ENCODE results near the gene NOTUM.

Gene NOTUM

DNA sequence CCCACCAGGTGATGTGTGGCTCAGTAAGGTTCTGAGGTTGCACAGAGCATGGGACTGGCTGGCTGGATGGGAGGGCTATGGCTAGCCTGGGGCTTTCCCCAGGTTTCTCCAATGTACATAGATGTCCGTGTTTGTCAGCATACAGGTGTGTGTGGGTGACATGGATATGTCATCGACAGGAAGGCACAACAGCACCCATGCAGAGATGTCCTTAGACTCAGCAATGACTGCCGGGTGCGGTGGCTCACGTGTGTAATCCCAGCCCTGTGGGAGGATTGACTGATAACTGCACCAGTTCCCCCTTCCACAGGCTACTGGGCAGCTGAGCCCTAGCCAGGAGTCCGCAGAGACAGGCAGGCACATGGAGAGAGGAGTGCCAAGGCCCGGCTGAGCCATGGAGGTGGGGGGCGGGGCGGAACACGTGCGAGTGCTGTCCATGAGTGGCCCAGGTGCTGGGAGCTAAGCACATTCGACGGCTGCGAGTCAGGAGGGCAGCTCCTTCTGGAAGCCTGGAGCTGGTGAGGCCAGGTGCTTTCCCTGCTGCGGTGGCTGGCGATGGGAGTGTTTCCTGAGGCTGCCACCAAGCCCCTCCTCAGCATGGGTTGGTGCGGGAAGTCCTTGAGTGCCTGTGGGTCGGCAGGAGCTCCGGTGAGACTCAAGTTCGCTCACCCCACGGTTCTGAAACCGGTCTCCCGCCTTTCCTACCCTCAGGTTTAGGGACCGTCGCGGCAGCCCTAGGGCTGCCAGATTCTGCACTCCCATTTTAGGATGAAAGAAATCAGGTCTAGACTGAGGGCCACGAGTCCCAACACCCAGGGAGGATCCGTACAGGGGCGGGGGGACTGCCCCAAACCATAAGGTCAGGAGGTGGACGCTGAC lies 15.6 kb upstream of the NOTUM start:
- DNase-seq: no peak

DNA sequence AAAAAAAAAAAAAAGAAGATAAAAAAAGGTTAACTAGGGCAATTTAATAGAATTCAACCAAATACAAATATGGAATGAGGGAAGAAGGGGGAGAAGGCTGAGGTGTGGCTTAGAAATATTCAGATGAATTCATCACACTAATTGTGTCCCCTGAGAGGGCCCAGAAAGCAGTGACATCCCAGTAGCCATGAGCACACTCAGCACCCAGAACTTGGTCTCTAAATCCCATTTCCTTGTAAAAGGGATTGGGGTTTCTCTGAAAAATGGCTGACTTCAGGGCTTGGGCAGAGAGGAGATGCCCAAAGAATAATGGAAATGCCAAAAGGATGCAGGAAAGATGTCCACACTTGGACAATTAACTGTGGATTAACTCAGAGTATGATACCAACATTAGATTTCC lies 12.4 kb upstream of the NOTUM start:
- DNase-seq: no peak

DNA sequence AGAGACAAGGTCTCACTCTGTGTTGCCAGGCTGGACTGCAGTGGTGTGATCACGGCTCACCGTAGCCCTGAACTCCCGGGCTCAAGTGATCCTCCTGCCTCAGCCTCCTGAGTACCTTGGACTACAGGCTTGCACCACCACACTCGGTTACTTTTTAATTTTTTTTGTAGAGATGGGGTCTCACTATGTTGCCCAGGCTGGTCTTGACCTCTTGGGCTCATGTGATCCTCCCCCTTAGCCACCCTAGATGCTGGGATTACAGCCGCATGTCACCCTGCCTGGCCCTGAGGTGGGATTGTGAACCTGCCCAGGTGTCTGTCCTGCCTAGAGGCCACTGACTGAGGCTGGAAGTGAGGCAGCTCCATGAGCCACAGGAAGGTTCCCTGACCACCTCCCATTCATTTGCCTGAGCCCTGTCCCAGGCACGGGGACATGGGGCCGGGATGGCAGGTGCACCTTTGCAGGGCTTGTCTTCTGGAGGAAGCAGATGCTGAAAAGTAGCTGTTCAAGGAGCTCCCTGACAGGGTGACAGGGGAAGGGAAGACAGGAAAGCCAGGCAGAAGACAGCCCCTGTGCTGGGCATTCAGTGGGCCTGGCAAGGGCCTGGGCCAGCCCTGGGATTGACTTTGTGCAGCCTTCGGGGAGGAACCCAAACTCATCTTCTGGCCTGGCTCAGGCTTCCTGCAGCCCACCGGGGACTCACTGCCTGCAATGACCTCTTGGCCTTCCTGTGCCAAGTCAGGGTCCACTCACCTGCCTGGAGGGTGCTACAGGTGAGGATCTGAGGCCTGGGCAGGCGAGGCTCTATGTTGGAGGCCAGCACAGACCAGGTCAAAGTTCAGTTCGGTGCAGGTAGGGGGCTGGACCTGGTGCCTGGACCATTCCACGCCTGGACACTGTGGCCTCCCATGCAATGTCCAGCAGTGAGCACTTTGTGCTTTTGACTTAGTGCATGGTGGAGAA lies 8.1 kb upstream of the NOTUM start:
- no peak for DNase-seq

DNA sequence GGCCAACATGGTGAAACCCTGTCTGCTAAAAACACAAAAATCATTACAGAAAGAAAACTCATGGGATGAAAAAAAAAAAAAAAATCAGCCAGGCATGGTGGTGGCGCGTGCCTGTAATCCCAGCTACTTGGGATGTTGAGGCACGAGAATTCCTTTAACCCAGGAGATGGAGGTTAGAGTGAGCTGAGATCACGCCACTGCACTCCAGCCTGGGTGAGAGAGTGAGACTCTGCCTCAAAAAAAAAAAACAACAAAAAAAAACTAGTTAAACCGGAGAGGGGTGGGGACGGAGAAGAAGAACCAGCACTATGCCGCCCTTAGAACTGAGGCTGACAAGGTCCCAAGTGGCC lies 7.4 kb upstream of the NOTUM start:
- no peak for DNase-seq

DNA sequence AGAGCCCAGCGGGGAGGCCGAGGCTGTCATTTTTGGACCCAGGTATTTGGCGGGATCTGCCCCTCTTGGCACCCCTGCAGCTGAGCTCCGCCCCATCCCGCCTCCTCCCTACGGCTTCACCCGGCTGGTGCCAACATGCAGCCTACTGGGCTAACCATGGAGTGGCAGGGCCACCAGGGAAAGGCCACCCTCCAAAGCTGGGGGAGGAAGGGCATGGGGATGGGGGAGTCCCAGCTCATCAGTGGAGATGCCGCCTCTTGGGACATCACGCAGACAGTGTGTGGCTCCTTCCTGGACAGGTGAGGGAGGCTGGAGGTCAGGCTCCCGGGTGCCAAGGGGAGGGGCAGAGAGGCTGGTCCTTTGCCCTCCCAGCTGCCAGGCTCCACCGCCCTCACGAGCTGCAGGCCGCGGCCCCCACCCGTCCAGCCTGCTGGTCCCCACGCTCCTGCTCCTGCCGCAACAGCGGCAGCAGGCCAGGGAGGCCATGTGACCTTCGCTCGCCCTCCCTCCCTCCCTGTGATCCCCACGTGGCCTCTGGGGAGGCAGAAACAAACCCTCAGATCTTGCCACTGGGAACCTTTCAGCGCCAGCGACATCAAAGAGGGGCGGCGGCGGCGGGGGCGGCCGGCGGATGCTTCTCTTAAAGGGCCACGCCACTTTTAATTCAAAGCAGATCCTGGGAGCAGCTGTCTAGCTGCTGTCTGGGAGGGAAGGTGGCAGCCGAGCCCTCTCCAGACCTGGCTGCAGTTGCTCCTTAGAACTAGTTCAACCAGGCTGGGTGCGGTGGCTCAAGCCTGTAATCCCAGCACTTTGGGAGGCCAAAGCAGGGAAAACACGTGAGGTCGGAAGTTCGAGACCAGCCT lies 6.8 kb upstream of the NOTUM start:
- DNase-seq: no peak

DNA sequence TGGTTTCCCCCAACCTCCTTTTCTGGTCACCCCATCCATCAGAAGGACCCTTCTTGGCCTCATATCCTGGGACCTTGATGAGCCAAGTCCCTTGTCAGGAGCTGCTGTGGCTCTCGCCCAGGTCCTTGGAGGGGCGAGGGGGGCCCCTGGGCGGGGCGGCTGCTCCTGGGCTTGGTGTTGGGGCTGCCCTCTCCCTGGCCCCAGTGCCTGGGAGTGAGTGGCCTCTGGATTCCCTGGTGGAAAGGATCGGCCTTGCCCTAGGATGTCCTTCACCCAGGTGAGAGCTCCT lies 6.2 kb upstream of the NOTUM start:
- no peak for DNase-seq

DNA sequence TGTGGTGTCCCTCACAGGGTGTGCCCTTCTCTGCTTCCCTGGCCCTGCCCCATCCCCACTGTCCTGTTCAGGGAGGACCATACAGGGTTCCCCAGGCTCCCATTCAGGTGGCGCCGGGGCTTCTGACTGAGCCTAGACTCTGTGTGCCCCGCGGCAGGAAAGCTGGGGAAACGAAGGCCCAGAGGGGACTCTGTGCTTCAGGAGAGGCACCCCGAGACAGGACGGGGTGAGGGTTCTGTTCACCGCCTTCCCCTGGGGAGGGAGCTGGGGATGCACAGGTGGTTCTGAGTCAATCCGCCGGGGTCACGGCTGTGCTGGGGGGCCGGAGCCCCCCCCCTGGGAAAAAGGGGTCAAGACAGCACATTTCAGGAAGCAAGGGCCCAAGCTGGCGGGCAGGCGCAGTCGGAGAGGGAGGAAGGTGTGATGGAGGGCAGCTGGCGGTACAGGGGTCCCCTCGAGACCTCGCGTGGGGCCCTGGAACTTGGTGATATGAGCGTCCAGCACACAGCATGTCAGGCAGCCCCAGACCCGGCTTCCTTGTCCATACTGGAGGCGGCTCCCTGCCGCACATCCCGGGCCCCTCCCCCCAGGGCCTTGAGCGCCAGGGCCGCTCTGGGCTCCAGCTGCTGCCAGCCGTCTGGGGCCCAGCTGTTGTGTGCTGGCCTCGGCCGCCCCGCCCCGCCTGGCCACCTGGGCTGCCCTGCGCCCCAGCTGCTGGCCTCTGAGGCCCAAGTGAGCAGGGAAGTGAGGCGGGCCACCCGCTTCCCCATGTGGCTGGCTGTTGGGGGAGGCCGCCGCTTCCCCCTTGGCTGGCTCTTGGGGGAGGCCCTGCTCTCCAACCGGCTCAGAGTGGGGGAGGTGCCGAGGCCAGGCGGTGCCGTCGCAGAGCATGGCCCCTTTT lies 5.6 kb upstream of the NOTUM start:
- no peak for DNase-seq

DNA sequence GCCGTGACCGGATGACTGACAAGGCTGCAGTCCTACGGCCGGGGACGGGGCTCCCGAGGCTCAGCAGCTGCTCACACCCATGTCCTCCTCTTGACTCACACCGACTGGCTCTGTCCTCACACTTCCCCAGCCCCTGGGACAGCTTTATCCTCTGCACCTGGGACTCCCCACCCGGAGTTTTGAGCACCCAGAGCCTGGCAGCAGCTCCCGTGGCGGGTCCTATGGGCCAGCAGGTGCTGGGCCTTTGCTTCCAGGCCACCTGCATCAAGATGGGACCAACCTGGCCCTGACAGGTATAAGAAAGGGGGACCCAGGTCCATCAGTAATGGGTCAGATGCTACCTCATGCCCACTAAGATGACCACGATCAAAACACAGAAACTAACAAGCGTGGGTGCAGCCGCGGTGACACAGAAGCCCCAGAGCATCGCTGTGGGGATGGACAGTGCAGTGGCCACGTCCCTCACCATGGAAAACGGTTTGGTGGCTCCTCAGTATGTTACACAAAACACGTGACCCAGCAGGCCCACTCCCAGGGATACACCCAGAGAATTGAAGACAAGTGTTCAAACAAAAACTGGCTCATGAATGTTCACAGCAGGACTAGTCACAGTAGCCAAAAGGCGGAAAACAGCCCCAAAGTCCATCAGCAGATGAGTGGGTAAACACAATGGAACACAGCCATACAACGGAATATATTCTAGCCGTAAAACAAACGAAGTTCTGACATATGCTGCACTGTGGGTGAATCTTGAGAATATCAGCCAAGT lies 3.3 kb upstream of the NOTUM start:
- DNase-seq: no peak

DNA sequence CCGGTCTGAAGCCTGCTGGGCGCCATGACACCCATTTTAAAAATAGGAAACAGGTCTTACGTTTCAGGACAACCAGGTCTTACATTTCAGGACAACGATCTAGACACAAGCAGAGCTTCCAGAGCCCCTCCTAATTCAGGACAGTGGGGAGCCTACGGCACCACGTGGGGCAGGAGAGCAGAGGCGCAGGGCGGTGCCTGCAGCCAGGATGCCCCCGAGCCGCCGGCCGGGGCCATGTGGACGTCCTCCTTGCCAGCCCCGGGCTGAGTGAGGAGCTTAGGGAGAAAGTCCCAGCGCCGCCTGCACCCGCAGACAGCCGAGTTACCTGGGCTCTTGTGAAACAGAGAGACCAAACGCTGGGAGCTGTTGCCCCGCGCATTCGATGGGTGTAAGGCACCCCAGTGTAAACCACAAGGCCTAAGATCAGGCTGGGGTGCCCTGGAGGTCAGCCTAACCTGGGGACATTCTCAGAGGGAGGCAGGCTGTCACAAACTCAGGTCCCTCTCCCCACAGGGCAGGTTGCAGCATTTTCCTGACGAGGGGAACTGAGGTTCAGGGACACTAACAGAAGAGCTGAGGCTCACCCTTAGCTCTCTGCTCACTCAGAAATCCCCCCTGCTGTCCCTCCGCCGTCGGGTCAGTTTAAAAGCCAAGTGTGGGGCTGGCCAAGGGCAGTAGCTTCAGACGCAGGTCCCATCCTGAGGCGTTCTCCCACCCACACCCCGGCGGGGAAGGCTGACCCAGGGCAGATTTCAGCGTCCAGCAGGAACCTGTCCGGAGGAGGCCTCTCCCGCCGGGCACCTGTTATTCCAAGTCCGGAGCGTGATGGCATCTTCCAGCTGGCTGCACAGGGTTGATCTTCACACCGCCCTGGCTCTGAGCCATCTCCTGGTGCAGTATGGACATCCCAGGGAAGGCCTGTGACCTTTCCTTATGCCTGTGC lies 1.8 kb upstream of the NOTUM start:
- DNase-seq: no peak

DNA sequence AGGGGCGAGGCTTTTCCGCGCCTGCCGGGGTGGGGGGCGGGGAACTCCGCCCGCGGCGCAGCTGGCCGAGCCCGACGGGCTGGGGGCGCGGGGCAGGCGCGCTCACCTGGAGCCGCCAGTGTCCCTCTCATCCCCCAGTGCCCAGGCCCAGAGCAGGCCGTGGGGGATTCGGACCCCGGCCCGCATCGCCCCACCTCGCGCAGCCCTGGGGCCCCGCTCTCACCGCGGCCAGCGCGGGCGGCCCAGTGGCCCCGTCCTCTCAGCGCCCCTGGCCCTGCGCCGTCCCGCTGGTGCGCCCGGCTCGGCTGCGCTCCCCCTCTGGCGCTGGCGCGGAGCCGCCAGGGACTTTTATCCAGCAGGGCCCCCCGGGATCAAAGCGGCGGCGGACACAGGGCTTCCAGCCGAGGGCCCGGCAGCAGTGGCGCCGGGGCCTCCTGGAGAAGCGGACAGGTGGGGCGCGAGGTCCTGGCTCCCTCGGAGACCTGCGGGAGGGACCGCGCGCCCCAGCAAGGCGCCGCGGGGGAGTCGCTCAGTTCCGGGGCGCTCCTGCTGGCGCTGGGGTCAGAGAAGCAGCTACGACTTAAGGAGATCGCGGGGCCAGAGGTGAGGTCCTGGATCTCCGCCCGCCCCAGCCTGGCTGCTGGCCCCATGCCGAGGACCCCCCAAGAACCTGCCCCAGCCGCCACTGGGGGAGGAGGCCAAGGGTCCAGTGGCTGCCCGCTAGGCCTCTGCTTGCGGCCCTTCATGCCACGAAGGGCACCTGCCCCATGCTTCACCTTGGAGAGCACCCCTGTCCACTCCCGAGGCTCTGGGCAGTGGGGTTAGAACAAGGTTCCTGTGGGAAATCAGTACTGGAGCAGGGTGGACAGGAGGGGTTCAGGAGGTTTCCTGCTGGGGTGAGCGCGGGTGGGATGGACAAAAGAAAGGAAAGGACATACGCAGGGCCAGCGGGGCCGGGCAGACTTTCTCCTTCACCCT lies 823 bp upstream of the NOTUM start:
- no peak for DNase-seq

DNA sequence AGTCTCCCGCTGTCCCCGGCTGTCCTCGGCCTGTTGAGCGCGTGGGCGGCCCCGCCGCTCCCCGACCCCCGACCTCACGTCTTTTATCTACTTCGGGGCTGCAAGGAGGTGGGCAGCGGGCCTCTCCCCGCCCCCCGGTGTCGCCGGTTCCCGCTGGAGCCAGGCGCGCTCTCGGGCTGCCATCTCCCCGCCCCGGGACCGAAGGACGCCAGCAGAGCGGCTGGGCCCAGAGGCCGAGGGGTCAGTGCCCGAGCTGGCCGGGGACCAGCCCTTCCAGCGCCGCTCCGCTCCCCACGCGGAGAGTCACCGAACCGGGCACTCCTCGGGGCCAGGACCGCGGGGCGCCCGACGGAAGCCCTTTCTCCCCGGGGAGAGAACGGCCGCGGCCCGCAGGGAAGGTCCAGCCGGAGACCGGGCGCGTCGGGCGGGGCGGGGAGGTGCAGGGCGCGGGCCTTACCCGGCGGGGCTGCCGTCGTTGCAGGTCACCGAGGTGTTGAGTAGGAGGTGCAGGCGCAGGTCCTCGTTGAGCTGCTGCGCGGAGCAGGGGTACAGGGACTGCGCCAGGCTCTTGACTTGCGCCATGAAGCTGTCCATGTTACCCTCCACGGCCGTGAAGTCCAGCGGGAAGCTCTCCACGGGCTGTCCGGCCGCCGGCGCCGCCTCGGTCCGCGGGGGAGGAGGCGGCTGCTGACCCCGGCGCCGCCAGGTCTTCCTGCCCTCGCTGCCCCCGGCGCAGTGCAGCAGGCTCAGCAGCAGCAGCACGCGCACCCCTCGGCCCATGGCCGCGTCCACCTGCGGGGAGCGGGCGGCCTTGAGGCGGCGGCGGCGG lies 643 bp downstream of the NOTUM start:
- DNase-seq: no peak

DNA sequence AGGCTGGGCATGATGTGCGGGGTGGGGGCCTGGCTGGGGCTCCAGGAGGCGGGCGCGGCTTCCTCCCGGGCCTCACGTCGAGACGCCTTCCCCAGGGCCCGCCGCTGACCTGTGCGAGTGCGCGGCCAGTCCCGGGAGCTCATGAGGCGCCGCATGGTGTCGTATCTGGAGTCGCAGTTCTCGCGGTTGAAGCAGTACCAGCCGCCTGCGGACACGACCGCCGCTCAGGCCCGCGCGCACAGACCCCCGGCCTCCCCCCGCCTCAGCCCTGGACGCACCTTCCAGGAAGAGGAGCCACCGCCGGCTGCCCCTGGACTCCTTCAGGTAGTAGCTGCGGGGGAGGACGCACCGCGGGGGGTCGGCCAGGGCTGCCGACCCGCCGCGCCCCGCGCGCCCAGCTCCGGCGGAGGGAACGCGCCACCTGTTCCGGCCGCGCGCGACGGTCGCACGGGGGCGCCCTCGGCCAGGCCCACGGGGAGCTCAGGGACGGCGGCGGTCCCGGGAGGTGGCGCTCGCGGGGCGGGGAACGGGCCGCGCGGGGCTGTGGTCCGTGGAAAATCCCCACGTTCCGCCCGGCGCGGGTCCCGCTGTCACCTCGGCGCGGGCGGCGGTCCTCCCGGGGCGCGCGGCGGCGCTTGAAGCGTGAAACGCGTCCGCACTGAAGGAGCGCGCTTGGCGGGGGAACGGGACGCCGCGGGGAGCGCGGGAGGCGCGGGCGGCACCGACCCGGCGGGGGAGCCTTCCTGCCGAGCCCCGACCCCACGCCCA lies 1.4 kb downstream of the NOTUM start:
- no peak for DNase-seq

DNA sequence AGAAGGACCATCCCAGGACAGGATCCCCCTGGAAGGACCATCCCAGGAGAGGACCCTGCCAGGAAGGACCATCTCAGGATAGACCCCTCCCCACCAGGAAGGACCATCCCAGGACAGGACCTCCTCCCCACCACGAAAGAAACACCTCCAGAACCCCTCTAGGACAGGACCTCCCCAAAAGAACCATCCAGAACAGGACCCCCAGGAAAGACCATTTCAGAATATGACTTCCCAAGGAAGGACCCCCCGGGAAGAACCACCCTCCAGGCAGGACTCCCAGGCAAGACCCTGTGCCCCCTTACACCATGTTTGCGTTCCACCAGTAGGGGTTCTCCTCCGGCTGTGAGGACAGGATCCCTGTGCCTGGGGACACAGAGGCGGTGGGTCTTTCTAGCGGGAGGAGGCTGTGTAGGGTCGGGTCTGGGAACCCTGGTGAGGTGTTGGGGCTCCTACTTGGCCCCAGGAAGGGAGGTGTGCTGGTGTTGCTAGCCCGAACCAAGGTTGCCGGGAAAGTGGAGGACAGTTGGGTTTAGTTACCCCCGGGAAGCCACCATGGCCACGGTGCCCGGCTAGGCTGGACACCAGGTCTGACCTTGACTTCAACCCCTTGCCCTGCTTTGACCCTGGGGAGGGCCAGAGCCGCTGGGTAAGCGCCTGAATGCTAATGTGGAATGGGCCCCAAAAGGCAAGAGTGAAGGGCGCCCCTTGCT lies 2.2 kb downstream of the NOTUM start:
- no peak for DNase-seq

DNA sequence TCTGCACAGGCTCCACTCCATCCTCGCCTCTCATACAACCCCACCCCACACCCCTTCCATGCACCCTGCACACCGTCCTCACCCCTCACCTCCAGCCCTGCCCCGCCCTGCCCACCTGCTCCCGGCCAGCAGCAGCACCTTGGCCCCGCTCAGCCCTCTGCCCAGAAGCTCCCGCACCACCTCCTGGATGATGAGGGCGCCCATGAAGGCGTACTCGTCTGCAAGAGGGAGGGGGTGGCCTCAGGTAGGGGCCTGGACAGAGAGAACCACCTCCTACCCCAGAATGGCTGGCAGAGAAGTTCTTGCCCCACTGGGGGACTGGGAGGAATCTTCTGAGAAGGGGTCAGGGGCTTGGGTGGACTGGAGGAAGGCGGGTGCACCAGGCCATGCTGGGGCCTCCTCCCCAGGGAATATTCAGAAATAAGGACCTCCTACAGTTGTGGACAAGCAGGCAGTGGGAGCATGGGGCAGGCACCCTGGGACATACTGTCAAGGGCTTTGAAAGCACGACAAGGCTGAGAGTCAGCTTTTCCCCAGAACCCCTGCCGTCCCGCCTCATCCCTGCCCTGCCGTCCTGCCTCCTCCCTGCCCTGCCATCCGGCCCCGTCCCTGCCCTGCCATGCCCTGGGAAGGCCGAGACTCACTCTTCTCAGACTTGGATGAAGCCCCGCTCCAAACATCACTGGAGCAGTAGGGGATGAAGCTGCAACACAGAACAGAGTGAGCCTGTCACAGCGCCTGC lies 3.1 kb downstream of the NOTUM start:
- DNase-seq: no peak
